HG03196 (cell line): Measurements from ENCODE around the gene LRRC43.
"Not testable (repeated sequence)": the region's sequence is repeated elsewhere in the genome, so short reads cannot be mapped to it uniquely, and the experiment has no call there.

Source experiments
- ATAC-seq: cut with Tn5 transposase; IDR thresholded peaks from one replicate; pipeline ENCODE4 v1.9.1; 2021; ENCODE audit not compliant: unreplicated experiment

Gene LRRC43

GRCh38 chr12:122152754-122153153, 30.2 kb upstream of the LRRC43 start:
- no peak for ATAC-seq

GRCh38 chr12:122155705-122156104, 27.2 kb upstream of the LRRC43 start:
- no peak for ATAC-seq

GRCh38 chr12:122158700-122159285, 24.1 kb upstream of the LRRC43 start:
- ATAC-seq: no peak

- ATAC-seq: no peak
These were observed 23.0 kb upstream of the LRRC43 start for GRCh38 chr12:122159882-122160281.

GRCh38 chr12:122160761-122161160, 22.2 kb upstream of the LRRC43 start:
- ATAC-seq: no peak

GRCh38 chr12:122161682-122162081, 21.2 kb upstream of the LRRC43 start:
- no peak for ATAC-seq

- no peak for ATAC-seq
These were observed 19.9 kb upstream of the LRRC43 start for GRCh38 chr12:122162976-122163375.

GRCh38 chr12:122166422-122167349, 16.2 kb upstream of the LRRC43 start:
- ATAC-seq: no peak

- no peak for ATAC-seq
These were observed 15.5 kb upstream of the LRRC43 start for GRCh38 chr12:122167356-122167925.

- ATAC-seq: no peak
These were observed 14.4 kb upstream of the LRRC43 start for GRCh38 chr12:122168492-122168891.

- no peak for ATAC-seq
These were observed 11.5 kb upstream of the LRRC43 start for GRCh38 chr12:122171399-122171798.

- ATAC-seq: no peak
These were observed 10.5 kb upstream of the LRRC43 start for GRCh38 chr12:122172262-122172939.

GRCh38 chr12:122174155-122174845, 8.6 kb upstream of the LRRC43 start, which contains the start of gene IL31:
Gene IL31 (minus strand): TSS chr12:122174221. CDS start chr12:122174172, 49 bp downstream.
- ATAC-seq: no peak

- not testable (repeated sequence) for ATAC-seq
These were observed 6.5 kb upstream of the LRRC43 start for GRCh38 chr12:122176473-122176872.

GRCh38 chr12:122183588-122183940, 641 bp downstream of the LRRC43 start:
- ATAC-seq: no peak

- no peak for ATAC-seq
These were observed 1.6 kb downstream of the LRRC43 start for GRCh38 chr12:122184517-122184916.

- ATAC-seq: no peak
These were observed 2.2 kb downstream of the LRRC43 start for GRCh38 chr12:122185079-122185478.

GRCh38 chr12:122185494-122186082, 2.7 kb downstream of the LRRC43 start:
- no peak for ATAC-seq

GRCh38 chr12:122187466-122187865, 4.5 kb downstream of the LRRC43 start:
- ATAC-seq: no peak
